ENCODE measurements around the gene OLFM1. TPM values are rescaled to one million over a fixed set of nuclear protein-coding genes. Genes with fewer than 3 reads are reported as not detected.

The OLFM1 gene
- total and polyA plus RNA-seq, 7 donors = 4.8 to 23.1 (median 11.2) TPM

- H3K36me3 ChIP-seq (ENCODE audit: insufficient read depth in 1 of 2, low read depth in 1 of 2) = no peaks in the 10 kb centered on the region
- peaks cover 0 to 28% (median 0%) of the 10 kb centered on the region in 3 donors for H3K27me3 ChIP-seq (ENCODE audit: insufficient read depth in 3 of 3, low read length in 2 of 3)
- 54 to 56% (median 54%) methylated on average over 6 of the region's 6 CpGs for WGBS, 3 donors
- no peak for TF ChIP-seq CTCF (IDR thresholded peaks at IDR 0.05)
- DNase-seq (no peak), ATAC-seq (no peak)
- H3K27ac ChIP-seq = no peak overlapping the region
- no peak overlapping the region for H3K4me3 ChIP-seq
- no peaks in the 10 kb centered on the region for H3K4me1 ChIP-seq
- no peaks in the 10 kb centered on the region for H3K9me3 ChIP-seq
- intact Hi-C loops (cut with DNase I) = no loop called here
These were observed 64.5 kb downstream of the OLFM1 start for GRCh38 chr9:135151757-135152613.

- intact Hi-C loops (cut with DNase I) = no loop called here
- Histone ChIP-seq H3K36me3 (ENCODE audit: insufficient read depth in 1 of 2, low read depth in 1 of 2) (no peaks in the 10 kb centered on the region), H3K4me1 (no peaks in the 10 kb centered on the region), H3K9me3 (no peaks in the 10 kb centered on the region), H3K27ac (no peak overlapping the region), H3K4me3 (no peak overlapping the region), H3K27me3 (ENCODE audit: insufficient read depth in 3 of 3, low read length in 2 of 3) (peaks cover 0 to 25% (median 0%) of the 10 kb centered on the region in 3 donors)
- ATAC-seq (peak in 3 of 4 donors; percentile 33 to 70 (median 48)), DNase-seq (no peak)
- TF ChIP-seq CTCF (IDR thresholded peaks at IDR 0.05) = no peak
- 32 to 39% (median 33%) methylated on average over 17 of the region's 17 CpGs for WGBS, 3 donors
These were observed 65.3 kb downstream of the OLFM1 start for GRCh38 chr9:135152614-135153334.

GRCh38 chr9:135154050-135154615, 66.7 kb downstream of the OLFM1 start:
- no peak for DNase-seq
- no peak for TF ChIP-seq CTCF (IDR thresholded peaks at IDR 0.05)
- H3K4me1 ChIP-seq = no peaks in the 10 kb centered on the region
- peaks cover 0 to 21% (median 0%) of the 10 kb centered on the region in 3 donors for H3K27me3 ChIP-seq (ENCODE audit: insufficient read depth in 3 of 3, low read length in 2 of 3)
- whole genome bisulfite sequencing, 3 donors = 65 to 70% (median 67%) methylated on average over 11 of the region's 11 CpGs
- H3K9me3 ChIP-seq = no peaks in the 10 kb centered on the region
- no peak for ATAC-seq
- H3K36me3 ChIP-seq (ENCODE audit: insufficient read depth in 1 of 2, low read depth in 1 of 2) = no peaks in the 10 kb centered on the region
- H3K27ac ChIP-seq = no peak overlapping the region
- H3K4me3 ChIP-seq = no peak overlapping the region
- intact Hi-C loops (cut with DNase I) = no loop called here

GRCh38 chr9:135155396-135155795, 67.9 kb downstream of the OLFM1 start:
- H3K4me3 ChIP-seq = no peak overlapping the region
- 58 to 68% (median 64%) methylated on average over 6 of the region's 6 CpGs for WGBS, 3 donors
- no peaks in the 10 kb centered on the region for H3K36me3 ChIP-seq (ENCODE audit: insufficient read depth in 1 of 2, low read depth in 1 of 2)
- ATAC-seq = no peak
- no peak for DNase-seq
- no peak for TF ChIP-seq CTCF (IDR thresholded peaks at IDR 0.05)
- no peaks in the 10 kb centered on the region for H3K4me1 ChIP-seq
- H3K27ac ChIP-seq = no peak overlapping the region
- peaks cover 0 to 33% (median 0%) of the 10 kb centered on the region in 3 donors for H3K27me3 ChIP-seq (ENCODE audit: insufficient read depth in 3 of 3, low read length in 2 of 3)
- H3K9me3 ChIP-seq = no peaks in the 10 kb centered on the region
- intact Hi-C loops (cut with DNase I) = no loop called here

Data from psoas muscle (tissue), 8 donors.